Transverse colon (tissue), 4 donors: ENCODE data around the gene HIRIP3.
"Not testable (repeated sequence)": the region's sequence is repeated elsewhere in the genome, so short reads cannot be mapped to it uniquely, and the experiment has no call there.

Experiments used
- EP300 ChIP-seq: sonication (generic); formaldehyde crosslinking; IDR thresholded peaks from one replicate; pipeline ENCODE4 v1.6.1; 2017; ENCODE audit warnings: antibody characterized with exemption, low read depth
- POLR2A ChIP-seq: fragments of 450-650 bp; IDR thresholded peaks from one replicate; pipeline ENCODE4 v1.6.1; 2016; ENCODE audit warnings: antibody characterized with exemption, mild to moderate bottlenecking, moderate library complexity
- POLR2AphosphoS5 ChIP-seq, 3 donors: sonication (generic); formaldehyde crosslinking; IDR thresholded peaks; one replicate each; pipeline ENCODE4 v1.6.1; 2016; ENCODE audit warnings: antibody characterized with exemption in 3 of 3
- TF ChIP-seq, protein P1 (sequence below), 5 experiments: fragments of 200-600 bp in 3 of 5; fragments of 450-650 bp in 2 of 5; sonication (generic) in 3 of 5; IDR thresholded peaks; 1 replicate in 2 of 5; 2 replicates in 3 of 5; pipeline ENCODE4 v1.5.1; 2016 to 2017; ENCODE audit warnings: antibody characterized with exemption in 5 of 5, inconsistent platforms in 3 of 5, mild to moderate bottlenecking in 2 of 5, moderate library complexity in 1 of 5

DNA sequence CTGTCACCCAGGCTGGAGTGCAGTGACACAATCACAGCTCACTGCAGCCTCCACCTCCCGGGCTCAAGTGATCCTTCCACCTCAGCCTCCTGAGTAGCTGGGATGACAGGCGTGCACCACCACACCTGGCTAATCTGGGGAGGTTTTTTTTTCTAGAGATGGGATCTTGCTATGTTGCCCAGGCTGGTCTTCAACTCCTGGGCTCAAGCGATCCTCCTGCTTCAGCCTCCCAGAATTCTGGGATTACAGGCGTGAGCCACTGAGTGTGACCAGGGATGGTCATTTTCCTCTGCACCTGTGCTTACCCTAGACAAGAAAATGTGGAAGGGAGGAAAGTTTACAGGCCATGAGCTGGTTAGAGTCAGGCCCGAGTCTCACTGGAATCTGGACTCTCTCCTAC lies 45.3 kb upstream of the HIRIP3 start:
- TF ChIP-seq, protein P1, sequence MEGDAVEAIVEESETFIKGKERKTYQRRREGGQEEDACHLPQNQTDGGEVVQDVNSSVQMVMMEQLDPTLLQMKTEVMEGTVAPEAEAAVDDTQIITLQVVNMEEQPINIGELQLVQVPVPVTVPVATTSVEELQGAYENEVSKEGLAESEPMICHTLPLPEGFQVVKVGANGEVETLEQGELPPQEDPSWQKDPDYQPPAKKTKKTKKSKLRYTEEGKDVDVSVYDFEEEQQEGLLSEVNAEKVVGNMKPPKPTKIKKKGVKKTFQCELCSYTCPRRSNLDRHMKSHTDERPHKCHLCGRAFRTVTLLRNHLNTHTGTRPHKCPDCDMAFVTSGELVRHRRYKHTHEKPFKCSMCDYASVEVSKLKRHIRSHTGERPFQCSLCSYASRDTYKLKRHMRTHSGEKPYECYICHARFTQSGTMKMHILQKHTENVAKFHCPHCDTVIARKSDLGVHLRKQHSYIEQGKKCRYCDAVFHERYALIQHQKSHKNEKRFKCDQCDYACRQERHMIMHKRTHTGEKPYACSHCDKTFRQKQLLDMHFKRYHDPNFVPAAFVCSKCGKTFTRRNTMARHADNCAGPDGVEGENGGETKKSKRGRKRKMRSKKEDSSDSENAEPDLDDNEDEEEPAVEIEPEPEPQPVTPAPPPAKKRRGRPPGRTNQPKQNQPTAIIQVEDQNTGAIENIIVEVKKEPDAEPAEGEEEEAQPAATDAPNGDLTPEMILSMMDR (IDR thresholded peaks at IDR 0.05) = not testable (repeated sequence)
- not testable (repeated sequence) for TF ChIP-seq POLR2AphosphoS5 (IDR thresholded peaks at IDR 0.05); POLR2A; EP300
